A549 (cell line): Measurements from ENCODE around the gene NFATC3. TPM values are rescaled to one million over a fixed set of nuclear protein-coding genes. Genes with fewer than 3 reads are reported as not detected.
"Not testable (repeated sequence)": the region's sequence is repeated elsewhere in the genome, so short reads cannot be mapped to it uniquely, and the experiment has no call there.

ENCODE experiments used
- ATAC-seq, 2 experiments: fragments of 200-7000 bp in 1 of 2; fragments of >200 bp in 1 of 2; cut with Nextera tagmentation in 1 of 2; cut with Tn5 transposase in 1 of 2; 3 replicates each; pipeline versions ENCODE4 v1.8.0 to v1.9.1; 2018 to 2020; ENCODE audit warnings: mild to moderate bottlenecking in 1 of 2, moderate library complexity in 1 of 2
- CTCF ChIA-PET: fragments of 300-600 bp; sonication (Branson Sonifier 250); formaldehyde crosslinking; extraction: SDS; loops from one replicate; lab custom pipeline; 2021; ENCODE audit warnings: antibody characterized with exemption, inconsistent platforms; lab: Yijun Ruan, JAX
- POLR2A ChIA-PET: fragments of 350-600 bp; formaldehyde crosslinking; extraction: SDS; loops from one replicate; lab custom pipeline; 2021; ENCODE audit warnings: antibody characterized with exemption, inconsistent platforms; lab: Yijun Ruan, JAX
- DNase-seq, 2 experiments: peaks; one replicate each; pipeline versions ENCODE4 v3.0.0 to v3.0.0-alpha.2; 2011 to 2016; ENCODE audit warnings: low read depth in 1 of 2, low spot score in 1 of 2
- FAIRE-seq: peaks from 2 replicates; lab custom pipeline; 2011; peaks lifted over from hg19 to GRCh38; lab: Jason Lieb, UNC
- H3K27ac ChIP-seq, 2 experiments: fragments of >200 bp; sonication (Bioruptor Twin); formaldehyde crosslinking; 3 replicates each; pipeline ENCODE4 v1.5.1; 2016 to 2017
- H3K4me1 ChIP-seq: fragments of >200 bp; sonication (Bioruptor Twin); formaldehyde crosslinking; 3 replicates; pipeline ENCODE4 v1.6.1; 2016
- H3K4me2 ChIP-seq: fragments of >200 bp; sonication (Bioruptor Twin); formaldehyde crosslinking; 3 replicates; pipeline ENCODE4 v1.6.1; 2016
- H3K4me3 ChIP-seq: fragments of >200 bp; sonication (Bioruptor Twin); formaldehyde crosslinking; 3 replicates; pipeline ENCODE4 v1.5.1; 2016
- H3K9me3 ChIP-seq: fragments of >200 bp; sonication (Bioruptor Twin); formaldehyde crosslinking; 3 replicates; pipeline ENCODE4 v1.6.1; 2016
- CEBPB ChIP-seq, 2 experiments: fragments of >200 bp in 1 of 2; sonication (Bioruptor Twin) in 1 of 2; formaldehyde crosslinking in 1 of 2; IDR thresholded peaks; 2 replicates each; pipeline ENCODE4 v1.6.1; 2012 to 2016
- CTCF ChIP-seq: fragments of >200 bp; sonication (Bioruptor Twin); formaldehyde crosslinking; IDR thresholded peaks from 3 replicates; pipeline ENCODE4 v1.5.1; 2016
- E2F6 ChIP-seq: IDR thresholded peaks from 2 replicates; pipeline ENCODE4 v1.6.1; 2012; ENCODE audit warnings: low read depth, borderline replicate concordance
- EHMT2 ChIP-seq: fragments of 200-600 bp; sonication (generic); IDR thresholded peaks from 2 replicates; pipeline ENCODE4 v1.6.1; 2016; ENCODE audit warnings: antibody characterized with exemption, low read depth, mild to moderate bottlenecking, moderate library complexity
- EP300 ChIP-seq, 2 experiments: fragments of >200 bp; sonication (Bioruptor Twin); formaldehyde crosslinking; IDR thresholded peaks; 2 replicates in 1 of 2; 3 replicates in 1 of 2; pipeline ENCODE4 v1.6.1; 2016 to 2017
- FOXS1 ChIP-seq: fragments of 250-450 bp; sonication (Bioruptor Pico); IDR thresholded peaks from 2 replicates; pipeline ENCODE4 v1.5.0; 2020; ENCODE audit warnings: mild to moderate bottlenecking, moderate library complexity
- HDAC2 ChIP-seq: fragments of 200-600 bp; sonication (generic); IDR thresholded peaks from 2 replicates; pipeline ENCODE4 v1.6.1; 2016
- HOXA7 ChIP-seq: fragments of 250-450 bp; sonication (Bioruptor Pico); IDR thresholded peaks from 2 replicates; pipeline ENCODE4 v1.5.0; 2020; ENCODE audit warnings: mild to moderate bottlenecking, moderate library complexity
- JUNB ChIP-seq: fragments of >200 bp; sonication (Bioruptor Twin); formaldehyde crosslinking; IDR thresholded peaks from 2 replicates; pipeline ENCODE4 v1.6.1; 2016
- KDM5A ChIP-seq: fragments of 200-600 bp; sonication (generic); IDR thresholded peaks from 2 replicates; pipeline ENCODE4 v1.6.1; 2016; ENCODE audit warnings: antibody characterized with exemption, mild to moderate bottlenecking
- MAZ ChIP-seq: fragments of 150-350 bp; IDR thresholded peaks from 2 replicates; pipeline ENCODE4 v1.6.1; 2014; ENCODE audit warnings: antibody characterized with exemption, low read depth, low read length, borderline replicate concordance
- MYC ChIP-seq: IDR thresholded peaks from 2 replicates; pipeline ENCODE4 v1.6.1; 2012; ENCODE audit warnings: mild to moderate bottlenecking, inconsistent platforms, low read length, improper control_type of control experiment, borderline replicate concordance
- PHF8 ChIP-seq: fragments of 200-600 bp; sonication (generic); IDR thresholded peaks from 2 replicates; pipeline ENCODE4 v1.6.1; 2016; ENCODE audit warnings: low read depth, mild to moderate bottlenecking, antibody characterized with exemption, moderate library complexity, borderline replicate concordance
- POLR2A ChIP-seq: IDR thresholded peaks from 2 replicates; pipeline ENCODE4 v1.6.1; 2012; ENCODE audit warnings: mild to moderate bottlenecking, low read length
- POLR2AphosphoS2 ChIP-seq: conservative IDR thresholded peaks from 2 replicates; pipeline ENCODE4 v1.6.1; 2012; ENCODE audit warnings: low read length, improper control_type of control experiment, inconsistent platforms
- RAD21 ChIP-seq, 2 experiments: fragments of >200 bp in 1 of 2; sonication (Bioruptor Twin) in 1 of 2; formaldehyde crosslinking in 1 of 2; IDR thresholded peaks in 1 of 2; conservative IDR thresholded peaks in 1 of 2; 2 replicates in 1 of 2; 3 replicates in 1 of 2; pipeline ENCODE4 v1.6.1; 2012 to 2018; ENCODE audit warnings: inconsistent platforms in 1 of 2
- REST ChIP-seq: fragments of 200-600 bp; sonication (generic); IDR thresholded peaks from 2 replicates; pipeline ENCODE4 v1.6.1; 2016; ENCODE audit warnings: antibody characterized with exemption, mild to moderate bottlenecking, moderate library complexity
- SMC3 ChIP-seq: fragments of >200 bp; sonication (Bioruptor Twin); formaldehyde crosslinking; IDR thresholded peaks from 3 replicates; pipeline ENCODE4 v1.6.1; 2018; ENCODE audit warnings: inconsistent platforms
- TP53 ChIP-seq: fragments of 250-450 bp; sonication (Bioruptor Pico); IDR thresholded peaks from 2 replicates; pipeline ENCODE4 v1.5.0; 2021; ENCODE audit warnings: mild to moderate bottlenecking, moderate library complexity
- ZC3H11A ChIP-seq: fragments of 450-650 bp; IDR thresholded peaks from 2 replicates; pipeline ENCODE4 v1.6.1; 2014; ENCODE audit warnings: antibody characterized with exemption, mild to moderate bottlenecking
- ZNF302 ChIP-seq: fragments of 250-450 bp; sonication (Bioruptor Pico); IDR thresholded peaks from 2 replicates; pipeline ENCODE4 v1.9.0; 2021; ENCODE audit warnings: inconsistent platforms, mild to moderate bottlenecking, moderate library complexity
- ZSCAN20 ChIP-seq: fragments of 250-450 bp; sonication (Bioruptor Pico); IDR thresholded peaks from 2 replicates; pipeline ENCODE4 v1.8.0; 2022; ENCODE audit warnings: mild to moderate bottlenecking, moderate library complexity
- WGBS: methylation state at CpG from one replicate; pipeline ENCODE4 v1.1.6; 2017; ENCODE audit errors: missing lambda C conversion rate; 5-methylcytosine and 5-hydroxymethylcytosine counted together
- polyA plus RNA-seq, 4 experiments: library from polyadenylated mRNA; depleted of rRNA in 3 of 4; stranded (reverse); fragments of >200 nt; fragmentation: RNase III in 1 of 4; extraction: RNeasy Plus Mini Kit Qiagen cat#74134 plus additional on column Dnase treatment in 1 of 4; gene quantifications; 2 replicates in 3 of 4; 3 replicates in 1 of 4; pipeline ENCODE4 v1.2.3, GENCODE V29; 2011 to 2017

NFATC3 gene
- polyA plus RNA-seq, 2 of the 4 experiments (the other 2 are of a cell fraction) = 13.3 to 23.9 TPM

GRCh38 chr16:68113765-68114240 is 28.6 kb downstream of the NFATC3 start:
- ChIA-PET POLR2A (no interaction called here), CTCF (interaction anchor here (0.6 to 1.6 kb wide), 4 partner anchors 20 to 106 kb away, joined by 3 to 6 read pairs (median 4); no protein-coding TSS in a partner anchor)
- no peak for DNase-seq
- H3K4me1 ChIP-seq = peaks cover 6% of the 10 kb centered on the region; the same call in 1 of the 3 replicates
- no peak for TF ChIP-seq EHMT2
- TF ChIP-seq ZSCAN20 (CRISPR knock-in tag) = no peak
- no peak for TF ChIP-seq ZNF302 (CRISPR knock-in tag)
- TF ChIP-seq PHF8 = no peak
- TF ChIP-seq KDM5A = no peak
- no peak for TF ChIP-seq JUNB
- no peak for TF ChIP-seq REST
- no peak for TF ChIP-seq FOXS1 (CRISPR knock-in tag)
- H3K9me3 ChIP-seq = peaks cover 5% of the 10 kb centered on the region
- no peak for ATAC-seq
- no peak overlapping the region for H3K4me3 ChIP-seq
- no peak overlapping the region for H3K4me2 ChIP-seq
- FAIRE-seq = no peak
- H3K27ac ChIP-seq = no peak overlapping the region
- WGBS = 91% methylated on average over 12 of the region's 12 CpGs

GRCh38 chr16:68114939-68115338 is 29.8 kb downstream of the NFATC3 start:
- FAIRE-seq, H3K4me1 ChIP-seq, ATAC-seq, H3K27ac ChIP-seq, H3K4me2 ChIP-seq, H3K9me3 ChIP-seq, H3K4me3 ChIP-seq, POLR2A ChIA-PET, DNase-seq: not testable (repeated sequence)
- CTCF ChIA-PET = interaction anchor here (0.6 to 1.6 kb wide), 3 partner anchors 10 to 281 kb away, joined by 3 to 6 read pairs (median 4); no protein-coding TSS in a partner anchor
- 92% methylated on average over 8 of the region's 8 CpGs for WGBS

- H3K4me2 ChIP-seq = no peak overlapping the region
- DNase-seq (no peak), FAIRE-seq (no peak), ATAC-seq (no peak)
- no peak for TF ChIP-seq TP53 (CRISPR knock-in tag)
- TF ChIP-seq ZSCAN20 (CRISPR knock-in tag) = no peak
- TF ChIP-seq POLR2A = no peak
- peaks cover 10% of the 10 kb centered on the region; the same call in 1 of the 3 replicates for H3K4me1 ChIP-seq
- H3K9me3 ChIP-seq = no peaks in the 10 kb centered on the region
- POLR2A ChIA-PET = no interaction called here
- no peak overlapping the region for H3K4me3 ChIP-seq
- CTCF ChIA-PET = no interaction called here
- no peak overlapping the region for H3K27ac ChIP-seq
- 52% methylated on average over 2 of the region's 2 CpGs for WGBS
Measured at GRCh38 chr16:68115851-68116250, 30.7 kb downstream of the NFATC3 start.

- no peak overlapping the region for H3K27ac ChIP-seq
- CTCF ChIA-PET = interaction anchor here (0.9 to 1.3 kb wide), 4 partner anchors 23 to 213 kb away, joined by 3 to 4 read pairs (median 3); no protein-coding TSS in a partner anchor
- FAIRE-seq (no peak), DNase-seq (peak; percentile 29 to 61), ATAC-seq (peak; percentile 68 to 78; a peak in 5 of 6 replicates)
- 79% methylated on average over 2 of the region's 2 CpGs for WGBS
- TF ChIP-seq MYC (no peak), CEBPB (IDR thresholded peaks at IDR 0.05) (0 out of 4 replicates have a peak, but pooled peaks of 1 of the 2 experiments have one; percentile 7), CTCF (peak; percentile 47), HOXA7 (CRISPR knock-in tag) (no peak), E2F6 (no peak), MAZ (no peak), EP300 (IDR thresholded peaks at IDR 0.05) (no peak), EHMT2 (no peak), SMC3 (peak; percentile 35; the same call in 2 of the 3 replicates), POLR2AphosphoS2 (no peak), ZC3H11A (no peak), RAD21 (conservative IDR thresholded peaks at IDR 0.05 in 1 of 2, IDR thresholded peaks at IDR 0.05 in 1 of 2) (peak in 1 of 2 experiments; percentile 23; a peak in 1 of 5 replicates), HDAC2 (no peak)
- no peak overlapping the region for H3K4me2 ChIP-seq
- POLR2A ChIA-PET = no interaction called here
- H3K4me1 ChIP-seq = peaks cover 10% of the 10 kb centered on the region; the same call in 1 of the 3 replicates
- no peaks in the 10 kb centered on the region for H3K9me3 ChIP-seq
- no peak overlapping the region for H3K4me3 ChIP-seq
Measured at GRCh38 chr16:68116256-68116867, 31.2 kb downstream of the NFATC3 start.
